Mammary epithelial cell (primary cell): Measurements from ENCODE around the gene MAP7.
"Not testable (repeated sequence)": the region's sequence is repeated elsewhere in the genome, so short reads cannot be mapped to it uniquely, and the experiment has no call there.

Experiments
- EZH2 ChIP-seq: IDR thresholded peaks from 2 replicates; pipeline ENCODE4 v1.6.1; 2012; ENCODE audit warnings: low read length, inconsistent platforms, borderline replicate concordance
- TF ChIP-seq, protein P1 (sequence below), 2 donors: IDR thresholded peaks in 1 of 2; conservative IDR thresholded peaks in 1 of 2; 2 replicates each; pipeline ENCODE4 v1.5.1; 2011 to 2012; ENCODE audit warnings: inconsistent platforms in 2 of 2, low read length in 2 of 2, mild to moderate bottlenecking in 2 of 2, control low read depth in 1 of 2, low read depth in 1 of 2; ENCODE audit not compliant: insufficient read depth in 1 of 2; ENCODE audit errors: extremely low read depth in 1 of 2

DNA sequence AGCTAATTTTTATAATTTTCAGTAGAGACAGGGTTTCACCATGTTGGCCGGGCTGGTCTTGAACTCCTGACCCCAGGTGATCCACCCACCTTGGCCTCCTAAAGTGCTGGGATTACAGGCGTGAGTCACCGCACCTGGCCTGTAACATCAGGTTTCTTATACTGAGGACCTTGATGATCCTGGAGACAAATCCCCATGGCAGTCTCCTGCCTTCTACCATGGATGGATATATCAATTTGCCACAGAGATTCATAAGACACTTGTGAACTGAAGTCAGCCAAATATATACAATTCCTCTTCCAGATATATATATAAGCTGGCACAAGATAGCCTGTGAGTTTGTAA lies 60.6 kb downstream of the MAP7 start:
- TF ChIP-seq, protein P1, sequence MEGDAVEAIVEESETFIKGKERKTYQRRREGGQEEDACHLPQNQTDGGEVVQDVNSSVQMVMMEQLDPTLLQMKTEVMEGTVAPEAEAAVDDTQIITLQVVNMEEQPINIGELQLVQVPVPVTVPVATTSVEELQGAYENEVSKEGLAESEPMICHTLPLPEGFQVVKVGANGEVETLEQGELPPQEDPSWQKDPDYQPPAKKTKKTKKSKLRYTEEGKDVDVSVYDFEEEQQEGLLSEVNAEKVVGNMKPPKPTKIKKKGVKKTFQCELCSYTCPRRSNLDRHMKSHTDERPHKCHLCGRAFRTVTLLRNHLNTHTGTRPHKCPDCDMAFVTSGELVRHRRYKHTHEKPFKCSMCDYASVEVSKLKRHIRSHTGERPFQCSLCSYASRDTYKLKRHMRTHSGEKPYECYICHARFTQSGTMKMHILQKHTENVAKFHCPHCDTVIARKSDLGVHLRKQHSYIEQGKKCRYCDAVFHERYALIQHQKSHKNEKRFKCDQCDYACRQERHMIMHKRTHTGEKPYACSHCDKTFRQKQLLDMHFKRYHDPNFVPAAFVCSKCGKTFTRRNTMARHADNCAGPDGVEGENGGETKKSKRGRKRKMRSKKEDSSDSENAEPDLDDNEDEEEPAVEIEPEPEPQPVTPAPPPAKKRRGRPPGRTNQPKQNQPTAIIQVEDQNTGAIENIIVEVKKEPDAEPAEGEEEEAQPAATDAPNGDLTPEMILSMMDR (conservative IDR thresholded peaks at IDR 0.05 in 1 of 2, IDR thresholded peaks at IDR 0.05 in 1 of 2; ENCODE audit: extremely low read depth in 1 of 2, insufficient read depth in 1 of 2, low read depth in 1 of 2, low read length in 2 of 2) = not testable (repeated sequence)
- not testable (repeated sequence) for TF ChIP-seq EZH2
